GM21526 (cell line): ENCODE data around the gene VWA1.
"Not testable (repeated sequence)": the region's sequence is repeated elsewhere in the genome, so short reads cannot be mapped to it uniquely, and the experiment has no call there.

Source experiments
- ATAC-seq: cut with Tn5 transposase; IDR thresholded peaks from one replicate; pipeline ENCODE4 v1.9.1; 2021; ENCODE audit warnings: moderate library complexity; ENCODE audit not compliant: unreplicated experiment, low FRiP score

The VWA1 gene

DNA sequence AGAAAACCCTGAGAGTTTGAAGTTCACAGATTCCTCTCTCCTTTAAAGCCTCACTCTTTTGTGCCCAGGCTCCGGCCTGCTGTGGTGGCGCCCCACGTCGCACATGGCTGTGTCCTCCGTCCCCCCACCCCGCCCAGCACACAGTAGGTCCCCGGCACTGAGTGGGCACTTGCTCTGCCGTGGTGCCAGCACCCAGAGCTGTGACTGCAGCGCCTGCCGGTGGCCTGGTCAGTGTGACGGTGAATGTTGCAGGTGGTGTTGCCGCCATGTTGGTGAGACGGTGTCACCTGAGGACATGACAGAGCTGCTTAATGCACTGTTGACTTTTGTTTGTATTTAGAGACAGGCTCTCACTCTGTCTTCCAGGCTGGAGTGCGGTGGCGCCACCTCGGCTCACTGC lies 17.4 kb downstream of the VWA1 start:
- no peak for ATAC-seq

DNA sequence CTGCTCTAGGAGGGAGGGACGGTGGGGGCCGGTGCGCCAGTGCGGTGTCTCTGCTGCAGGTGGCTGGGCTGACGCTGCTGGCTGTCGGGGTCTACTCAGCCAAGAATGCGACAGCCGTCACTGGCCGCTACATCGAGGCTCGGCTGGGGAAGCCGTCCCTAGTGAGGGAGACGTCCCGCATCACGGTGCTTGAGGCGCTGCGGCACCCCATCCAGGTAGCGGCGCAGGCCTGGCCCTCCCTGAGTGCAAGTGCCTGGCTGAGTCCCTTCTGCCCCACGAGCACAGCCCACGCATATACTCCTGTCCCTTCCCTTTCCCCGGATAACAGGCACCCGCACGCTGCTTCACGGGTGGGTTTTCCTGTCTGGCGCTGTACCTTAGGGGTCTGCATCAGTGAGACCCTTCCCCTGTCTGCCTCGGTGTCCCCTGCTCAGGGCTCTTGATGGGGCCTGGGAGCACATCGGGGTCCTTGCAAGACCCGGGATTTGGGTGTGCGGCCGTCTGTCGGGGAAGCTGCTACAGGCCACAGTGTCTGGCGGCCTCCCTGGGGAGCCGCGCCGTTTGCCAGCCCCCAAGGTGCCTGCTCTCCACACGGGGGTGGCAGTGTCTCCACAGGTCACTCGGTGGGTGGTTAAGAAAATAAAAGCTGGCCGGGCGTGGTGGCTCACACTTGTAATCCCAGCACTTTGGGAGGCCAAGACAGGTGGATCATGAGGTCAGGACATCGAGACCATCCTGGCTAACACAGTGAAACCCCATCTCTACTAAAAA lies 19.0 kb downstream of the VWA1 start:
- not testable (repeated sequence) for ATAC-seq

DNA sequence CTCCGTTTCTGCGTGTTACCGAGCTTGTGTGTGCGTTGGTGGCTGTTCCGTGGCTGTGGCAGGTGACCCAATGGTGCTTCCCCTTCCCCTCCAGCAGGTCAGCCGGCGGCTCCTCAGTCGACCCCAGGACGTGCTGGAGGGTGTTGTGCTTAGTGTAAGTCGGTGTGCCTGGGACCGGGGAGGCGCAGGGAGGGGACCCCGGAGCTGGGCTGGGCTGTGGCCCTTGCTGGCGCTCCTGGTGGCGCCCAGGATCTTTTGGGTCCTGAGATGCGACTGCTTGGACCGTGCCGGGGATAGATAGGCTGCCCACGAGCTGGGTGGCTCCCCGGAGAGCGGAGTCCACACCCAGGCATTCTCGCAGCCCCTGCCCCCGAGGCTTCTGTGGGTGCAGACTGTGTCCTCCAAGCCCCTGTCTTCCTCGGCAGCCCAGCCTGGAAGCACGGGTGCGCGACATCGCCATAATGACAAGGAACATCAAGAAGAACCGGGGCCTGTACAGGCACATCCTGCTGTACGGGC lies 19.9 kb downstream of the VWA1 start:
- no peak for ATAC-seq

GRCh38 chr1:1455934-1456333 lies 20.4 kb downstream of the VWA1 start:
- not testable (repeated sequence) for ATAC-seq

GRCh38 chr1:1456683-1457255 lies 21.3 kb downstream of the VWA1 start:
- ATAC-seq: not testable (repeated sequence)

GRCh38 chr1:1459156-1459555 lies 23.7 kb downstream of the VWA1 start:
- not testable (repeated sequence) for ATAC-seq

DNA sequence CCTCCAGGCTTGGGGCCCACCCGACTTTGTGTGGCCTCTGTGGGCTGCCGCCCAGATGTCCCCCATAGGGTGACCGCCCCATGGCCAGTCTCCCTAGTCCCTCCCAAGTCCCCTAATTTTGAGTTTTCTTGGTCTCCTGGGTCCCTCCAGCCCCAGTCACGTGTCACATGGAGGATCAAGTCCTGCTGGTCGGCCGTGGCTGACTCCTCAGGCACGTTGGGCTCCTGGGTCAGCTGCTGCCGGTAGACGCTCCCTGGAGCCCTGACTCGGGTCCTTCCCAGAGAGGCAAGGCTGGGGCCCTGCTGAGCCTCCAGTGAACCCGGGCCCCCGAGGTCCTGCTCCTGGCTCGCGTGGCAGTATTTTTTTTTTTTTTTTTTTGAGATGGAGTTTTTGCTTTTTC lies 24.2 kb downstream of the VWA1 start:
- not testable (repeated sequence) for ATAC-seq

- ATAC-seq: no peak
Measured at GRCh38 chr1:1460540-1461130, 25.1 kb downstream of the VWA1 start.

DNA sequence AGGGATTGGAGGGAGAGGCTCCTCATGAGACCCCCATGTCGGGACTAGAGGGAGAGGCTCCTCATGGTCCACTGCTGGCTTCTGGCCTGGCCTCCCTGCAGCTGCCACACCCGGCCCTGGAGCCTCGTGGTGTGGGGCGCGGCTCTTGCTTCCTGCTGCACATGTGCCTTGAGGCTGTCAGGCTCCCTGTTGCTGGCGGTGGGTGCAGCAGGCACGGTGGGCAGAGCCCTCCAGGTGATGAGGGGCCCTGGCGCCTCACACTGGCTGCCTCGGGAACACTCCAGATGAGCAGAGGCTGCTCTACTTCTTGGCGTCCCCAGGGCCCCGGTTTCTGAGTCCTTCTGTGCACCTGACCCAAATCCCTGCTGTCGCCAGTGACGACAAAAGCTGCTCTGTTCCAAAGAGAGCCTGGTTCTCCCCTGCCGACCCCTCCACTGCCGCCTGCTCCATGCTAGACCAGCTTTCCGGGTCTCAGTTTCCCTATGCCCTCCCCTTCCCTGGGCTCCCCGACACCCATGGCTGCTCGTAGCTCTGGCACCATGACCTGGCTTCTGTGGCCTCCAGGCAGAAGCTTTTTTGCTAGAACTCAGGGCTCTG lies 26.3 kb downstream of the VWA1 start:
- ATAC-seq: no peak

DNA sequence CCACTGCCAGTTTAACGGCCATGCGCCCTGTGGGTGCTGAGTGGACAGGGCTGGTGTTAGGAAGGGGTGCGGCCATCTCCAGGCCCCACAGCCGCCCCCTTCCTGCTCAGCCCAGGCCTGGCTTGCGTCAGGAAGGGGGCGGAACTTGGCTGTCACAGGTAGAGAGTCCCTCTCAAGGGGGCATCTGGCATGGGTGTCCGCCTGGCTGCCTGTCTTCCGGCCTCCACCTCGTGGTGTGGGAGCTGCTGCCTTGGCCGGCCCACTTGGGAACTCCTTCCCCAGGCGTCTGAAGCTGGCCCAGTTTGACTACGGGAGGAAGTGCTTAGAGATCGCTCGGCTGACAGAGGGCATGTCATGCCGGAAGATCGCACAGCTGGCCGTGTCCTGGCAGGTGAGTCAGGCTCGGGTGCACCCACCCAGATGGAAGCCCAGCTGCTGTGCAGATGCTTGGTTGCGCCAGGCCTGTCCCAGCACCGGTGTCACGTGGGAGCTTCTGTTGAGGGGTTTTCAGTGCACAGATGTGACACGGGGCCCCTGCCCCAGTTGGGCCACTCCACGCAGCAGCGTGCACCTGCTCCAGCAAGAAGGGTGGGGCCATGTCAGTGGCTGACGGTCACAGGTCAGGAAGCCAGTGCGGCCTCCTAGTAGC lies 27.0 kb downstream of the VWA1 start:
- ATAC-seq: no peak

DNA sequence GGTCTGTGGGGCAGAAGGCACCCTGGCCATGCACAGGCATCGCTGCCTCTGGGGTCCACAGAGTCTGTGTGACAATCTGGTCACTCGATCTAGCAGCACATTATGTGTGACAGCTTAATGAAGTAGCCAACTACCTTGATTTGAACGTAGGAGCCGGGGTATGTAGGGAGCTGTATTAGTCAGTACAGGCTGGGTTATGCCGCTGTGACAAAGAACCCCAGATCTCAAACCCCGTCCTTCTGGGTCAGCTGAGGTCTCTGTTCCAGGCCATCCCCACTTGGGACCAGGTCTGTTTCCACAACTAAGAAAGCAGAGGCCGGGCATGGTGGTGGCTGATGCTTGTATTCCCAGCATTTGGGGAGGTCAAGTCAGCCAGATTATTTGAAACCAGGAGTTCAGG lies 27.8 kb downstream of the VWA1 start:
- no peak for ATAC-seq

DNA sequence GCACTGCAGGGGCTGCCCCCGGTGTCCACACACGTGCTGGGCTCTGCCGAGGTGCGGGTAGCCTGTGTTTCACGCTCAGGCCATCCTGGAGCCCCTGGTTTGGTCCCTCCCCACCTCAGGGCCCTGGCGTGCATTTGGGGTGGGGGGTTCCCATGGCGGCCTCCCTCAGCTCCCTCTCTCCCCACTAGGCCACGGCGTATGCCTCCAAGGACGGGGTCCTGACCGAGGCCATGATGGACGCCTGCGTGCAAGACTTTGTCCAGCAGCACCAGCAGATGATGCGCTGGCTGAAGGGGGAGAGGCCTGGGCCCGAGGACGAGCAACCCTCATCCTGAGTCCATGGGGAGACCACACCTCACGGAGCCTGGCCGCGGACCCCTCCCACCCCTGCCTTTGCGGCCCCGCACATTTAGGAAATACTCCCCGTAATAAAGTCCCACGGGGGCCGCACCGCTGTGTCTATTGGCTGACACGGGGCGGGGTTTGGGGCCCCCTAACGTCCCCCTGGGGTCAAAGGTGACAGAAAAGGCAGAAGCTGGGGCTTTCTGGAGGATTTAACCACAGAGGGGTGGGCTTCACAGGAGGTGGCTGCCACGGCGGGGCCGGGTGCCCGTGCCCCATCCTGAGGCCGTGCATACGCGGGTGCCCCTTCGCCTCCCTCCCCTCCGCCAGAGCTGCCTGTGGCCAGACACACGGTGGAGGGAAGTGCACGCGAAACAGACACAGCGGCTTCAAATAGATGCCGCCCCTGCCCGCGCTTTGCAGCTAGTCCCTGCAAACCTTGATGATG lies 32.9 kb downstream of the VWA1 start:
- not testable (repeated sequence) for ATAC-seq

GRCh38 chr1:1470626-1471388 lies 35.3 kb downstream of the VWA1 start:
- ATAC-seq: no peak

- ATAC-seq: peak; percentile 81
Measured at GRCh38 chr1:1471389-1472052, 36.0 kb downstream of the VWA1 start, which contains the start of gene ATAD3B. TSS of gene ATAD3B (plus strand) at chr1:1471765. CDS start at chr1:1471885, 120 bp downstream.

DNA sequence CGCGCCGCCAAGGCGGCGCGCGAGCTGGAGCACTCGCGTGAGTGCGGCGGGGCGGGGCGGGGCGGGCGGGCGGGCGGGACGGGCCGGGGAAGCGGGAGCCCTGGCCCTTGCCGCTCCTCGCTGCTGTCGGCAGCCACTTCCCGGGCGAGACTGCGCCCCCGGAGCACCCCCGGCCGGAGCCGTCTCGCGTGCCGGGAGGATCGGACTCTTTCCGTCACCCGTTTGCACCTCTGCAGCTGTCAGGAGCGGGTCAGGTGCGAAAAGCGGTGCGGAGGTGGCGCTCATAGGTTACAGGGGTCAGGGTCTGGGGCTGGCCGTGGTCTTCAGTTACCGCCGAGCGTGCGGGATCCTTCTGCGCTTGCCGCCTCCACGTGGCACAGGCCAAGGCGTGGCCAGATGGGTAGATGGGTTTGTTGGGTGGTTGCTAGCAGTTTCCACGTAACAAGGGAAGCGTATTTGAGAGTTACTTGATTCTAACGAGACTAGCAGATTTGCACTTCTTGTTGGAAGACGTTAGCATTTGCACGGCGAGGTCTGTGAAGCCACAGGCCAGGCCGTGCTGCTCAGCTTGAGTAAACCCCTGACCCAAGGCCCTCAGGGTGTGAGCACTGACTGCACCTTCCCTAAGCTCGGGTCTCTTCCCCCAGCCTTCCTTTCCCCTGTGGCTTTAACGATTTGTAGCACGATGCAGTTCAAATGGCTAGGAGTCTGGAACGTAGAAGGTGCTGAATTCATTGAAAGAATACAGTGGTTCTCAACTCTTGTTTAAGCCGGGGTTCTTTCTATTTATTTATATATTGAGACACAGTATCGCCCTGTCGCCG lies 36.8 kb downstream of the VWA1 start:
- ATAC-seq: not testable (repeated sequence)

GRCh38 chr1:1476011-1476410 lies 40.5 kb downstream of the VWA1 start:
- ATAC-seq: not testable (repeated sequence)

DNA sequence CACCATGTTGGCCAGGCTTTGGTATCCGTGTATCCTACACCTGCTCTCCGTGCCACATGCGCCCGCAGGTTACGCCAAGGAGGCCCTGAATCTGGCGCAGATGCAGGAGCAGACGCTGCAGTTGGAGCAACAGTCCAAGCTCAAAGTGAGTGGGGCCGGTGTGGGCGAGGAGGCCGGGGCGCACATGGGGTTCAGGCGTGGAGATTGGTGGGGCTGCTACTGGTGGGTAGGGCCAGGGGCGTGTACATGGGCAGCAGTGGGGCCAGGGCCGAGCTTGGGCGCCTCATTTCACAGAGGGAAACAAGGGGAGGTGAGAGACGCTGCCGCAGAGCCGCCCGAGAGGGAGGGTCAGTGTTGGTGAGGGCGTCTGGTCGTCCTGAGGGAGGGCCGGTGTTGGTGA lies 41.7 kb downstream of the VWA1 start:
- no peak for ATAC-seq
